GM23338 (cell line): ENCODE data around the gene TNNI3.

ENCODE experiments used
- CREB1 ChIP-seq: fragments of 250-450 bp; sonication (Bioruptor Pico); IDR thresholded peaks from 2 replicates; pipeline ENCODE4 v1.5.0; 2020; ENCODE audit warnings: low read depth, mild to moderate bottlenecking, moderate library complexity
- CTCF ChIP-seq, 2 experiments: fragments of 200-600 bp in 1 of 2; sonication (generic) in 1 of 2; conservative IDR thresholded peaks; 2 replicates each; pipeline versions ENCODE4 v1.5.1 to v1.6.1; 2016 to 2017; ENCODE audit warnings: antibody characterized with exemption in 2 of 2, low read depth in 2 of 2, mild to moderate bottlenecking in 2 of 2, moderate library complexity in 1 of 2
- EZH2 ChIP-seq: fragments of 200-600 bp; sonication (generic); IDR thresholded peaks from one replicate; pipeline ENCODE4 v1.8.0; 2017; ENCODE audit warnings: antibody characterized with exemption, mild to moderate bottlenecking, low read depth; ENCODE audit not compliant: unreplicated experiment
- EZH2phosphoT487 ChIP-seq: fragments of 200-600 bp; sonication (generic); IDR thresholded peaks from one replicate; pipeline ENCODE4 v1.8.1; 2018; ENCODE audit warnings: antibody characterized with exemption; ENCODE audit not compliant: unreplicated experiment
- JUNB ChIP-seq: IDR thresholded peaks from one replicate; pipeline ENCODE4 v1.6.1; 2016; ENCODE audit warnings: antibody characterized with exemption; ENCODE audit not compliant: unreplicated experiment
- NANOG ChIP-seq: IDR thresholded peaks from 2 replicates; pipeline ENCODE4 v1.6.1; 2016; ENCODE audit warnings: antibody characterized with exemption, borderline replicate concordance
- POLR2AphosphoS5 ChIP-seq: IDR thresholded peaks from 2 replicates; pipeline ENCODE4 v1.6.1; 2016; ENCODE audit warnings: antibody characterized with exemption, low read depth
- STAT1 ChIP-seq: IDR thresholded peaks from one replicate; pipeline ENCODE4 v1.6.1; 2016; ENCODE audit warnings: antibody characterized with exemption; ENCODE audit not compliant: unreplicated experiment
- ZNF114 ChIP-seq: fragments of 250-450 bp; sonication (Bioruptor Pico); IDR thresholded peaks from 2 replicates; pipeline ENCODE4 v1.5.0; 2020; ENCODE audit warnings: mild to moderate bottlenecking, moderate library complexity
- ZNF331 ChIP-seq: fragments of 250-450 bp; sonication (Bioruptor Pico); IDR thresholded peaks from 2 replicates; pipeline ENCODE4 v1.5.0; 2020; ENCODE audit warnings: low read depth, mild to moderate bottlenecking, moderate library complexity
- TF ChIP-seq, protein P1 (sequence below): IDR thresholded peaks from one replicate; pipeline ENCODE4 v1.6.1; 2018; ENCODE audit warnings: antibody characterized with exemption; ENCODE audit not compliant: unreplicated experiment
- TF ChIP-seq, protein P2 (sequence below): fragments of 250-450 bp; sonication (Bioruptor Pico); IDR thresholded peaks from 2 replicates; pipeline ENCODE4 v1.5.0; 2020; ENCODE audit warnings: mild to moderate bottlenecking, moderate library complexity
- TF ChIP-seq, protein P3 (sequence below): IDR thresholded peaks from 2 replicates; pipeline ENCODE4 v1.6.1; 2016; ENCODE audit warnings: antibody characterized with exemption

GRCh38 chr19:55117663-55118391 lies 39.7 kb downstream of the TNNI3 start:
- TF ChIP-seq CTCF (conservative IDR thresholded peaks at IDR 0.05; ENCODE audit: low read depth in 2 of 2) (no peak), EZH2 (no peak), NANOG (no peak), EZH2phosphoT487 (no peak), POLR2AphosphoS5 (no peak), CREB1 (CRISPR knock-in tag) (peak; percentile 95), ZNF114 (CRISPR knock-in tag) (no peak), ZNF331 (CRISPR knock-in tag) (no peak), STAT1 (no peak), JUNB (no peak)
- TF ChIP-seq, protein P1, sequence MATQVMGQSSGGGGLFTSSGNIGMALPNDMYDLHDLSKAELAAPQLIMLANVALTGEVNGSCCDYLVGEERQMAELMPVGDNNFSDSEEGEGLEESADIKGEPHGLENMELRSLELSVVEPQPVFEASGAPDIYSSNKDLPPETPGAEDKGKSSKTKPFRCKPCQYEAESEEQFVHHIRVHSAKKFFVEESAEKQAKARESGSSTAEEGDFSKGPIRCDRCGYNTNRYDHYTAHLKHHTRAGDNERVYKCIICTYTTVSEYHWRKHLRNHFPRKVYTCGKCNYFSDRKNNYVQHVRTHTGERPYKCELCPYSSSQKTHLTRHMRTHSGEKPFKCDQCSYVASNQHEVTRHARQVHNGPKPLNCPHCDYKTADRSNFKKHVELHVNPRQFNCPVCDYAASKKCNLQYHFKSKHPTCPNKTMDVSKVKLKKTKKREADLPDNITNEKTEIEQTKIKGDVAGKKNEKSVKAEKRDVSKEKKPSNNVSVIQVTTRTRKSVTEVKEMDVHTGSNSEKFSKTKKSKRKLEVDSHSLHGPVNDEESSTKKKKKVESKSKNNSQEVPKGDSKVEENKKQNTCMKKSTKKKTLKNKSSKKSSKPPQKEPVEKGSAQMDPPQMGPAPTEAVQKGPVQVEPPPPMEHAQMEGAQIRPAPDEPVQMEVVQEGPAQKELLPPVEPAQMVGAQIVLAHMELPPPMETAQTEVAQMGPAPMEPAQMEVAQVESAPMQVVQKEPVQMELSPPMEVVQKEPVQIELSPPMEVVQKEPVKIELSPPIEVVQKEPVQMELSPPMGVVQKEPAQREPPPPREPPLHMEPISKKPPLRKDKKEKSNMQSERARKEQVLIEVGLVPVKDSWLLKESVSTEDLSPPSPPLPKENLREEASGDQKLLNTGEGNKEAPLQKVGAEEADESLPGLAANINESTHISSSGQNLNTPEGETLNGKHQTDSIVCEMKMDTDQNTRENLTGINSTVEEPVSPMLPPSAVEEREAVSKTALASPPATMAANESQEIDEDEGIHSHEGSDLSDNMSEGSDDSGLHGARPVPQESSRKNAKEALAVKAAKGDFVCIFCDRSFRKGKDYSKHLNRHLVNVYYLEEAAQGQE, result no peak
- TF ChIP-seq, protein P2, sequence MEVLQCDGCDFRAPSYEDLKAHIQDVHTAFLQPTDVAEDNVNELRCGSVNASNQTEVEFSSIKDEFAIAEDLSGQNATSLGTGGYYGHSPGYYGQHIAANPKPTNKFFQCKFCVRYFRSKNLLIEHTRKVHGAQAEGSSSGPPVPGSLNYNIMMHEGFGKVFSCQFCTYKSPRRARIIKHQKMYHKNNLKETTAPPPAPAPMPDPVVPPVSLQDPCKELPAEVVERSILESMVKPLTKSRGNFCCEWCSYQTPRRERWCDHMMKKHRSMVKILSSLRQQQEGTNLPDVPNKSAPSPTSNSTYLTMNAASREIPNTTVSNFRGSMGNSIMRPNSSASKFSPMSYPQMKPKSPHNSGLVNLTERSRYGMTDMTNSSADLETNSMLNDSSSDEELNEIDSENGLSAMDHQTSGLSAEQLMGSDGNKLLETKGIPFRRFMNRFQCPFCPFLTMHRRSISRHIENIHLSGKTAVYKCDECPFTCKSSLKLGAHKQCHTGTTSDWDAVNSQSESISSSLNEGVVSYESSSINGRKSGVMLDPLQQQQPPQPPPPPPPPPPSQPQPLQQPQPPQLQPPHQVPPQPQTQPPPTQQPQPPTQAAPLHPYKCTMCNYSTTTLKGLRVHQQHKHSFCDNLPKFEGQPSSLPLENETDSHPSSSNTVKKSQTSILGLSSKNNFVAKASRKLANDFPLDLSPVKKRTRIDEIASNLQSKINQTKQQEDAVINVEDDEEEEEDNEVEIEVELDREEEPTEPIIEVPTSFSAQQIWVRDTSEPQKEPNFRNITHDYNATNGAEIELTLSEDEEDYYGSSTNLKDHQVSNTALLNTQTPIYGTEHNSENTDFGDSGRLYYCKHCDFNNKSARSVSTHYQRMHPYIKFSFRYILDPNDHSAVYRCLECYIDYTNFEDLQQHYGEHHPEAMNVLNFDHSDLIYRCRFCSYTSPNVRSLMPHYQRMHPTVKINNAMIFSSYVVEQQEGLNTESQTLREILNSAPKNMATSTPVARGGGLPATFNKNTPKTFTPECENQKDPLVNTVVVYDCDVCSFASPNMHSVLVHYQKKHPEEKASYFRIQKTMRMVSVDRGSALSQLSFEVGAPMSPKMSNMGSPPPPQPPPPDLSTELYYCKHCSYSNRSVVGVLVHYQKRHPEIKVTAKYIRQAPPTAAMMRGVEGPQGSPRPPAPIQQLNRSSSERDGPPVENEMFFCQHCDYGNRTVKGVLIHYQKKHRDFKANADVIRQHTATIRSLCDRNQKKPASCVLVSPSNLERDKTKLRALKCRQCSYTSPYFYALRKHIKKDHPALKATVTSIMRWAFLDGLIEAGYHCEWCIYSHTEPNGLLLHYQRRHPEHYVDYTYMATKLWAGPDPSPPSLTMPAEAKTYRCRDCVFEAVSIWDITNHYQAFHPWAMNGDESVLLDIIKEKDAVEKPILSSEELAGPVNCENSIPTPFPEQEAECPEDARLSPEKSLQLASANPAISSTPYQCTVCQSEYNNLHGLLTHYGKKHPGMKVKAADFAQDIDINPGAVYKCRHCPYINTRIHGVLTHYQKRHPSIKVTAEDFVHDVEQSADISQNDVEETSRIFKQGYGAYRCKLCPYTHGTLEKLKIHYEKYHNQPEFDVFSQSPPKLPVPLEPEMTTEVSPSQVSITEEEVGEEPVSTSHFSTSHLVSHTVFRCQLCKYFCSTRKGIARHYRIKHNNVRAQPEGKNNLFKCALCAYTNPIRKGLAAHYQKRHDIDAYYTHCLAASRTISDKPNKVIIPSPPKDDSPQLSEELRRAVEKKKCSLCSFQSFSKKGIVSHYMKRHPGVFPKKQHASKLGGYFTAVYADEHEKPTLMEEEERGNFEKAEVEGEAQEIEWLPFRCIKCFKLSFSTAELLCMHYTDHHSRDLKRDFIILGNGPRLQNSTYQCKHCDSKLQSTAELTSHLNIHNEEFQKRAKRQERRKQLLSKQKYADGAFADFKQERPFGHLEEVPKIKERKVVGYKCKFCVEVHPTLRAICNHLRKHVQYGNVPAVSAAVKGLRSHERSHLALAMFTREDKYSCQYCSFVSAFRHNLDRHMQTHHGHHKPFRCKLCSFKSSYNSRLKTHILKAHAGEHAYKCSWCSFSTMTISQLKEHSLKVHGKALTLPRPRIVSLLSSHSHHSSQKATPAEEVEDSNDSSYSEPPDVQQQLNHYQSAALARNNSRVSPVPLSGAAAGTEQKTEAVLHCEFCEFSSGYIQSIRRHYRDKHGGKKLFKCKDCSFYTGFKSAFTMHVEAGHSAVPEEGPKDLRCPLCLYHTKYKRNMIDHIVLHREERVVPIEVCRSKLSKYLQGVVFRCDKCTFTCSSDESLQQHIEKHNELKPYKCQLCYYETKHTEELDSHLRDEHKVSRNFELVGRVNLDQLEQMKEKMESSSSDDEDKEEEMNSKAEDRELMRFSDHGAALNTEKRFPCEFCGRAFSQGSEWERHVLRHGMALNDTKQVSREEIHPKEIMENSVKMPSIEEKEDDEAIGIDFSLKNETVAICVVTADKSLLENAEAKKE (CRISPR knock-in tag), result no peak
- TF ChIP-seq, protein P3, sequence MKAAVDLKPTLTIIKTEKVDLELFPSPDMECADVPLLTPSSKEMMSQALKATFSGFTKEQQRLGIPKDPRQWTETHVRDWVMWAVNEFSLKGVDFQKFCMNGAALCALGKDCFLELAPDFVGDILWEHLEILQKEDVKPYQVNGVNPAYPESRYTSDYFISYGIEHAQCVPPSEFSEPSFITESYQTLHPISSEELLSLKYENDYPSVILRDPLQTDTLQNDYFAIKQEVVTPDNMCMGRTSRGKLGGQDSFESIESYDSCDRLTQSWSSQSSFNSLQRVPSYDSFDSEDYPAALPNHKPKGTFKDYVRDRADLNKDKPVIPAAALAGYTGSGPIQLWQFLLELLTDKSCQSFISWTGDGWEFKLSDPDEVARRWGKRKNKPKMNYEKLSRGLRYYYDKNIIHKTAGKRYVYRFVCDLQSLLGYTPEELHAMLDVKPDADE, result peak; percentile 98
